ENCODE results near the gene GKAP1.
"Not testable (repeated sequence)": the region's sequence is repeated elsewhere in the genome, so short reads cannot be mapped to it uniquely, and the experiment has no call there.

Gene GKAP1

DNA sequence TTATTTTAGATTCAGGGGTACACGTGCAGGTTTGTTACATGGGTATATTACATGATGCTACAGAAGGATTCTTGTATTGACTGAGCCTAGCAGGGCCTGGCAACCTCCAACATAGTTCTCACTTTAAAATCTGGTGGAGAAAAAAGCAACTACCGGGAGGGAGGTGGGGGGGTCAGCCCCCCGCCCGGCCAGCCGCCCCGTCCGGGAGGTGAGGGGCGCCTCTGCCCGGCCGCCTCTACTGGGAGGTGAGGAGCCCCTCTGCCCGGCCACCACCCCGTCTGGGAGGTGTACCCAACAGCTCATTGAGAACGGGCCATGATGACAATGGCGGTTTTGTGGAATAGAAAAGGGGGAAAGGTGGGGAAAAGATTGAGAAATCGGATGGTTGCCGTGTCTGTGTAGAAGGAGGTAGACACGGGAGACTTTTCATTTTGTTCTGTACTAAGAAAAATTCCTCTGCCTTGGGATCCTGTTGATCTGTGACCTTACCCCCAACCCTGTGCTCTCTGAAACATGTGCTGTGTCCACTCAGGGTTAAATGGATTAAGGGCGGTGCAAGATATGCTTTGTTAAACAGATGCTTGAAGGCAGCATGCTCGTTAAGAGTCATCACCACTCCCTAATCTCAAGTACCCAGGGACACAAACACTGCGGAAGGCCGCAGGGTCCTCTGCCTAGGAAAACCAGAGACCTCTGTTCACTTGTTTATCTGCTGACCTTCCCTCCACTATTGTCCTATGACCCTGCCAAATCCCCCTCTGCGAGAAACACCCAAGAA lies 88.8 kb downstream of the GKAP1 start:
- not testable (repeated sequence) for DNase-seq

DNA sequence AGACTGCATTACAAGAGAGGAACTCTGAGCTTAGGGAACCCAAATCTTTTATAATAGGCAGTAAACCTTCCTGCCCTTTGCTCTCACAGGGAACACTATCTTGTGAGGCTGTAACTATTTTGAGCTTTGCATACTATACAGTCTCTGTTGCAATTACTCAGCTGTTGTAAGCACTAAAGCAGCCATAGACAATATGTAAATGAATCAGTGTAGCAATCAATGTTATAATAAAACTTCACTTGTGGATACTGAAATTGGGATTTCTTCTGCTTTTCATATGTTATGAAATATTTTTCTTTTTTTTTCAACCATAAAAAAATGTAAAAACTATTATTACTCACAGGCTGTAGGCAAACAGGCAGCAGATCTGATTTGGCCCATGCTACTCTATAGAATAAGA lies 93.1 kb downstream of the GKAP1 start:
- DNase-seq: no peak

DNA sequence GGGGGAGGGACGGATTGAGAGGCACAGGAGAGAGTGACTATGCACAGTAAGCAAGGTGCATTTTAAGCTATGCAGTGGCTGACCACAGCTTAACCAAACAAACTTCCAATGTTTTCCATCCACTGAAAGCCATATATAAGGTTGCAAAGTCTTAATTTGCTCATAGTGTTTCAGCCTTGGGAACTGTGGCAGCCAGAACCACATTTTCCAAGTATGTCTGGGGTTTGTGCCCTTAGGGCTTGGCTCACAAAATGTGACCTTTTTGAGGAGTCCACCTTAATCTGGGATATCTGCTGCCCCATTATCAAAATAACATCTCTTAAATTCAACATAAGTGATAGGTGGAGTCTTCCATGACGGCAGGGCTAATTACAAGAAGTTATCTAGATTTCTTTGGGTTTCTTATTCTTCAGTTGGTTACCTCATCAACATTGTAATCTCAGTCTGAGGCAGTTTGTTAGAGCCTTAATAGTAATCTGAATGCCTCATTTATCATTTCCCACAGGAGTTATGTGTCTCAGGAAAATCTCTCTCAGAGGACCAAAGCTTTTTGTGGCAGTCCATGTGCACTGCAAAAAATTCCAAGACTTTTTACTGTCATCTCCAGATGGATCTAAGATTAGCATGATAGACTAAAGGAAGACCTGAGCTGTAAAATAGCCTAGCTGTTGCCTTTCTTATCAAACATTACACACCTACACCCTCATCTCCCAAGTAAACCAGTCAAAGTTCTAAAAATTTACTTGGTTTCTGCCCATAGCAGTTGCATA lies 94.7 kb downstream of the GKAP1 start:
- no peak for DNase-seq

DNA sequence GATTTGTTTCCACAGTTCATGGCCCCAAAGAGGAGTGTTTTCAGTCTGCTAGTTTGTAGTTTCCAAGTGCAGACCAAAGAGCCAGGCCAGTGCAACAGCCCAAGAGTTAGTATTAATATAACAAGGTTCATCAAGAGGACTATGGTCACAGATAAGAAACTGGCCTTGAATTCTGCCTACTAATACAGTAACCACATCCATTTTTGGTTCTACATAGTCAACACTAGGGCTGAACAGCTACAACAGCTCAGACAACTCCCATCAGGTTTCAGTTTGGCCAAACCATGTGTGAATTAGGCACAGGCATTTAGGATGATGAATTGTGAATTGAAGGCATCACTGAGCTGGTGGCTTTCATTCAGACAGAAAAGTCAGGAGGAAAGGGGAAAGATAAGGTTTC lies 96.1 kb downstream of the GKAP1 start:
- no peak for DNase-seq

DNA sequence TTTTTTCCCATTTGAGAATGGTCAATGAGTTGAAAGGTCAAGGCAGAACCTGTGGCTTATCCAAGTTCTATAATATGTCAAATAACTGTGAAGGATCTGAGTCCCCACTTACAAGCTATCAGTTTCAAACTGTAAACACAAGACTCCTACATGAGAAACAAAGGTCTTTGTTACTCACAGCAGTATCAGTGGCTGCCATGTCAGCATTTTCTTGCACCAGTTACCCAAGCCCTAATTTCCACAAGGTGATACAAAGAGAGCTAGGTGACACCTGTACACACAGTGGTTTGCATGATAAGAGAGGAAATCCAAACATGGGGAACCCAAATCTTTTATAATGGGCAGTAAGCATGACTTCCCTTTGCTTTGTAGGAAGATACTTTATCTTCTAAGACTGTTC lies 101.8 kb downstream of the GKAP1 start:
- DNase-seq: no peak

DNA sequence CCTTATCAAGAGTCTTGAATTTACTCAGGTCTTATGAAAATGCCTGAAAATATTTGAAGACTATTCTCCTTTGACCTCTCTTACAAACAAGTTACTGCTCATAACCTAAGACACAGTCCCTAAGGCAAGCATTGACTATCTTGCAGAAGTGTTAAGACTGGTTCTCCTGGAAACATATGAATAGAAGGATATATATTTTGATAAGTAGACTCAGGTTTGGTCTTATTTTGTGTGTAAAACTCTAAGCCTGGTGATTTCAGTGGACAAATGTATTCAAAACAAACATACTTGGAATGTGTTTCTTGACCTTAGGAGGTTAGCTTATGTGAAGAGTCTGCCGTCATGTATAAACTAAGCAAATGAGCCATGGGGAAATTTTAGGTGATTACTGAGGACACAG lies 102.3 kb downstream of the GKAP1 start:
- DNase-seq: no peak

DNA sequence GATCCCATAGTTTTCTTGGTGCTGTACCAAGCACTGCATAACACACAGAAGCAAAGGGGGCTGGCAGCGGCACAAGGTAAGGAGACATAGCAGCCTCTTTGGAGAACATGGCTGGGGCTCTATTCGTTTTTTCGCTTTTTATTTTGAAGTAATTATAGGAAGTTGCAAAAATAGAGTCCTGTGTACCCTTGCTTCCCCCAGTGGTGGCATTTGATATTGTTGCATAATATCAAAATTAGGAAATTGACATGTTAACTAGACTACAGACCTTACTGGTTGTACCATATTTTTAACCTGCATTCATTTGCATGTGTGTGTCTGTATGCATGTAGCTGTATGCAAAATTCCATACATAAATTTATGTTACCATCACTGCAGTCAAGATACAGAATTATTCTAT lies 103.2 kb downstream of the GKAP1 start:
- no peak for DNase-seq

DNA sequence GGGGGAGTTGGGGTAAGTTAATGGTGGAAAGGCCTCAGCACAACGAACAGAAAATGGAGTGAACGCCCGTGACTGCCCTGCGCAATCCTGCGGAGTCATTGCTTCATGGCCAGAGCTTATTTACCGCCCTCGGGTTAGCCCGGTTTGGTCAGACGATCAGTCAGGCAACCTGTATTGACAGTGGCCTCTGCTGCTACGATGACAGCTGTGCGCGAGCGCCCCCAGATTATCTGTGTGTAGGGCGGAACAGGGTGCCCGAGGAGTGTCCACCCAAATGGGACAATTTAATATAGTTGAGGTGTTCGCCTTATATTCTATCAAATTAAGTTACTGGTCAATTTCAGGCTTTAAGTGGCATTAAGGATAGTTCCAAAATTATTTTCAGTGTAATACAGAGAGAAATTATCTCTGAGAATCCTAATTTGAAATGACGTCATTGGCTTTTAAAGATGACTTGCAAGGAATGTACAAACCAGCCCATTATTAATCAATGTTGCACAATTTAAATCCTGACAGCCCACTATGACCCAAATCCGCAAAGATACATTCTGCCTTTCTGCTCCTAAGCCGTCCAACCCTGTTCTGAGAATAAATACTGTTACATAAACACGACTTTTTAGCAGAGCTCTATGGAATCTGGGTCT lies 108.9 kb downstream of the GKAP1 start:
- no peak for DNase-seq

DNA sequence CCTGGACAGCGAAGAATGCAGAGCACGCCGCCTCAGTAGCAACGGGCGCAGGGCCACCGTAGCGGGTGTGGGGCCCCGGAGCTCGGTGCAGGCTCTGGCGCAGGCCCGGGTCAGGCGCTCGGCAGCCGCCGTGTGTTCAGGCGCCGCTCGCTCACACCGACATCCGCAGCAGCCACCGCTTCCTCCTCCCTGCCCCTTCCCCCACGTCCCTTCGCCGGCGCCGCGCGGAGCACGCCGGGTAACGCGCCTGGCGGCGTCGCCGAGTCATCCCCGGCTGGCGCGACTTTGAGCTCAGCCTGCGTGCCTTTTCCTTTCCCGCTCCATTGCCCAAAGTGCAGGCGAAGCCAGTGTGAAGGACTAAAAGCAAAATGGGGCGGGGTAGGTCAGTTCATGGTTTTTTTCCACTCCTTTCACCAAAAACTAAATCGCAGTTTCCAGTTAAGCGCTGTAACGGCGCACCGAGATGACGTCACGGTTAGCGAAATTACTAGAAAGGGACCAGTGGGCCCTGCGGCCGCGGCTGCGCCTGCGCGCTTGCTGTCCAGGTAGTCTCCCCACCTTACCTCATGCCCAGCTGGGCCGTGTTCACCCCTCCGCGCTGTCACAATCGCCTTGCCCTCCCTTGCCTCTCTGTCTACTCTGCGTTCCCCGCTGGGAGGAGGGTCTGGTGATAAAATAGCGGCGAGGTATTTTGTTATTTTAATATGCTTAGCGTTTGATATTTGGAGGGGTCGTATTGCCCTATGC lies 109.6 kb downstream of the GKAP1 start, which contains the start of gene UBQLN1:
Gene UBQLN1 (minus strand): TSS at position 191 of the 747 bp plus-strand sequence. CDS start 279 bp downstream, outside the sequence.
- peak; percentile 80 for DNase-seq

DNA sequence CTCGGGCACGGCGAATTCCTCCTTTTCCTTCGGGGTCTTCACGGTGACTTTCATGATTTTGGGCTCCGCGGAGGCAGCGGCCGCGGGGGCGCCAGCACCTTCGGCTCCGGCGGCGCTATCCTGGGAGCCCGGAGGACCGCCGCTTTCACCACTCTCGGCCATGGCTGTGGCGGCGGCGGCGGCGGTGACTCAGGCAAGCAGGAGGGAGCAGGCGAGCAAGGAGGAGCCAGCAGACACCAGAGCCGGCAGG lies 110.1 kb downstream of the GKAP1 start:
- no peak for DNase-seq

DNA sequence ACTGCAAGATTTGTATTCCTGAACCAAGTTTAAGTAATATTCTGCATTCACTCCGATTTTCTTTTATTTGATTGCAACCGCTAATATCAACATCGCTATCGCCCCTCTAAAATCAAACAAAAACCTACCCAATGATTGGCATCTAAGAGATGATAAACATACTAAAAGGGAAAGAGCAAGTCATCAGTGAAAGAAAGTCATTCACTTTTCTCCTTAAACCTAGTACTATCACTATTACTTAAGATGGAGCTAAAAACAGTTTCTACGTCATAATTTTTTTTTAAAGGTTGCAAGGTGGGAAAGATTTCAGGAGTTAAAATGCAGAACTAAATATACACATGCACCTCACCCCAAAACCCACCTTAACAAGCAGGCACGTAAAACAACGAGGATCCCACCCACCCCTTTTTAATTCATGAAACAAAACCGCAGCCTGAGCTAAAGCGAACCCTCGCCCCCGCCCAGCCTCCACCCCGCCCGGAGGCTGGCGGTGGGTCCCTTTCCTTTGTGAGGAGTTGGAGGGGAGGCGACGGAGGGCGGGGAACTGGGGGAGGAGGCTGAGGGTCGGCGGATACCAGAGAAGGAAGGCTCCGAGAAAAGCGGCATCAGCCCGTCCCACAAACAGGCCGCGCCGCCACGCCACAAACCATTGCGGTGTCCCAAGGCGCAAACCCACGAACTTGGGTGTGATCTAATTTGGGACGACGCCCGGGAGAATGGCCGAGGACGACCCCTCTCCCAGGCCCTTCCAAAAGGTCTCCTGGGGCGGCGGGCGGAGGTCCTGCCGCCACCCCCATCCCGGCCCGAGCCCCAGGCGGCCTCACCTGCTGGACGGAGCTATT lies 110.7 kb downstream of the GKAP1 start:
- peak; percentile 43 for DNase-seq

DNA sequence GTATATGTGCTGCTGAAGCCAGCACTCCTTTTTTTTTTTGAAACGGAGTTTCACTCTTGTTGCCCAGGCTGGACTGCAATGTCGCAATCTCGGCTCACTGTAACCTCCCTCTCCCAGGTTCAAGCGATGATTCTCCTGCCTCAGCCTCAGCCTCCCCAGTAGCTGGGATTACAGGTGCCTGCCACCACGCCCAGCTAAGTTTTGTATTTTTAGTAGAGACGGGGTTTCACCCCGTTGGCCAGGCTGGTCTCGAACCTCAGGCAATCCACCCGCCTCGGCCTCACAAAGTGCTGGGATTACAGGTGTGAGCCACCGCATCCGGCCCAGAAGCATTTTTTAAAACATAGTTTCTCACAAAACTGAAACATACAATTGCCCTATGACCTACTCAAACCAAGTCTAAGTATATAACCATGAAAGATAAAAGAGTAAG lies 112.3 kb downstream of the GKAP1 start:
- not testable (repeated sequence) for DNase-seq

DNA sequence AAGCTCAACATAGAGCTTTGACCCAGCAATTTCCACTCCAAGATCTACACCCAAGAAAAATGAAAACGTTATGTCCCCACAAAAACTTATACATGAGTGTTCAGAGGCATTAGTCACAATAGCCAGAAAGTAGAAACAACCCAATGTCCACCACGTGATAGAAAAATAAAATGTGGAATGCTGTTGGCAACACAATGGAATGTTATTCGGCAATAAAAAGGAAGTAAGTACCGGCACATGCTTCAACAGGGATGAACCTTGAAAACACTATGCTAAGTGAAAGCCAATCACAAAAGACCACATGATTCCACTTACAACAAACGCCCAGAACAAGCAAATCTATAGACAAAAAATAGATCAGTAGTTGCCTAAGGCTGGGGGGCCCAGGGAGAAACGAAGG lies 115.8 kb downstream of the GKAP1 start:
- DNase-seq: no peak

DNA sequence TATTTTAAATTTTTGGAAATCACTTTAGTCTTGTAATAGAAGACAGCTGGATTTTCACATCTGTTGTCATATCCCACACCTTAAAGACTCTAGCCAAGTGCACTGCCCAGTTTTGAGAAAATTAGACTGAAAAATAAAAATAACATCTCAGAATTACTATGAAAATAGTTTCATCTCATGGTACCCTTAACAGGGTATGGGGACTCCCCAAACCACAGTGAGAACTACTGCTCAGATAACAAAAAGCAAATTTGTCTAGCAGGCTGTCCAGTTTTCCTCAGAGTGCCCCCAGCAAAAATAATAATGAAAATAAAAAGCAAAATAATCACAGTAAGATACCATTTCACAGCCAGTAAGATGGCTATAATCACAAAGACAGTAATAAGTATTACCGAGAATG lies 116.3 kb downstream of the GKAP1 start:
- no peak for DNase-seq

DNA sequence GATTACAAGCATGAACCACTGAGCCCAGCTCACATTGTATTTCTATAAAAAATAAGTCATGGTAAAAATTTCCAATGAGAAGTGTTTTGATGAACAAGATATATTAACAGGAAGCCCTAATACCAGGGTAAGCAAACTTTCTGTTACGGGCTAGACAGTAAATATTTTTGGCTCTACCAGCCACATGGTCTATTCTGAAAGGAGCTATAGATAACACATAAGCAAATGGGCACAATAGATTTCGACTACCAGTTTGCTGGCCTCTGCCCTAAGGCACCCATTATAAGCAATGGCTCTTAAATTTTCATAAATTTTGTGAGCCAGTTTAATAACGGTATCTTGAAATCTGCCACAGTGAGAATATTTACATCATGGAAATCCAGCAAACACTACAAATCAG lies 118.0 kb downstream of the GKAP1 start:
- DNase-seq: no peak

DNA sequence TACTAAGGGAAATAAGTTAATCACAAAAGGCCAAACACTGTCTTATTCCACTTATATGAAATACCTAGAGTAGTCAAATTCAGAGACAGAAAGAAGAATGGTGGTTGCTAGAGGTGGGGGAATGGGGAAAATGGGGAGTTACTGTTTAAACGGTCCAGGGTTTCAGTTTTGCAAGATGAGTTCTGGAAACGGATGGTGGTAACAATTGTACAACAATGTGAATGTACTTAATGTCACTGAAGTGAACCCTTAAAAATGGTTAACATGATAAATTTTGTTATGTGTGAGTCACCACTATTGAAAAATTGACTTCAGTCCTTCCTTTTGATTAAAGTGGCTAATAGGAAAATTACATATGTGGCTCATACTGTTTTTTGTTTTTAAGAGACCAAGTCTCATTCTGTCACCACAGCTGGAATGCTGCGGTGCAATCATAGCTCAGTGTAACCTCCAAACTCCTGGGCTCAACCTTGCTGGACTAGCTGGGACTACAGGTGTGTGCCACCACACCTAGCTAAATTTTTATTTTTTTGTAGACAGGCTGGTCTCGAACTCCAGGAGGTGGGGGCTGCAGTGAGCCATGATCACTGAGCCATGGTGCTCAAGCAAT lies 118.5 kb downstream of the GKAP1 start:
- DNase-seq: no peak

DNA sequence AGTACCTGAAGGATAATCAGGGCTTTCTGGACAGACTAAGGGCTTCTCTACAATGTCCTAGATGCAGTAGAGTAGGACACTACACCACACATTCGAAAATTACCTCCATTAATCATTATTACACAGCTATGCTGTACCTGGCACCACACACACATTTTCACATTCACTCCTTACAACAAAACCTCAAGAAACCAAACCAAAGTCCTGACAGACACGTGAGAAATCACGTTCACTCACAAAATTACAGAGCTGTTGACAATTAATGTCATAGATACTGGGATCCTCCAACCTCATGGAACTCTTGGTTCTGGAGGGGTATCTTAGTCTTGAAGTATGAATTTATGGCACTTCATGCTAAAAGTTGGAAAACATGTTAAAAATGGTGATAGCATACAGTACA lies 126.1 kb downstream of the GKAP1 start:
- no peak for DNase-seq

All from NCI-H1694 treated with DMSO at 0.1 percent for 48 hours (cell line).